DND-41 (cell line): ENCODE measurements around the gene ADORA2B.
"Not testable (repeated sequence)": the region's sequence is repeated elsewhere in the genome, so short reads cannot be mapped to it uniquely, and the experiment has no call there.

Experiments
- ATAC-seq: fragments of 200-7000 bp; cut with Tn5 transposase; 3 replicates; pipeline ENCODE4 v1.9.1; 2021; ENCODE audit warnings: low read depth; ENCODE audit not compliant: insufficient read depth
- DNase-seq: peaks from one replicate; pipeline ENCODE4 v3.0.0-alpha.2; 2020
- H2AFZ ChIP-seq: 2 replicates; pipeline ENCODE4 v1.6.0; 2012; ENCODE audit warnings: low read depth, low read length
- H3K27ac ChIP-seq: 2 replicates; pipeline ENCODE4 v1.5.1; 2012; ENCODE audit warnings: low read length, inconsistent platforms
- H3K27me3 ChIP-seq: fragments of 200-600 bp; sonication (generic); 2 replicates; pipeline ENCODE4 v1.6.0; 2012; ENCODE audit warnings: low read length, mild to moderate bottlenecking, inconsistent platforms; ENCODE audit not compliant: insufficient read depth, poor library complexity
- H3K36me3 ChIP-seq: 2 replicates; pipeline ENCODE4 v1.5.1; 2012; ENCODE audit warnings: low read length, inconsistent platforms; ENCODE audit not compliant: insufficient read depth
- H3K4me1 ChIP-seq: 2 replicates; pipeline ENCODE4 v1.5.1; 2012; ENCODE audit warnings: mild to moderate bottlenecking, low read length; ENCODE audit not compliant: insufficient read depth
- H3K4me2 ChIP-seq: 2 replicates; pipeline ENCODE4 v1.6.0; 2012; ENCODE audit warnings: mild to moderate bottlenecking, moderate library complexity, low read length, inconsistent platforms; ENCODE audit not compliant: insufficient read depth
- H3K4me3 ChIP-seq, 2 experiments: fragments of 200-600 bp in 1 of 2; shearing (Covaris generic) in 1 of 2; 2 replicates each; pipeline ENCODE4 v1.5.1; 2012 to 2016; ENCODE audit warnings: inconsistent platforms in 2 of 2, low read length in 2 of 2, mild to moderate bottlenecking in 2 of 2, low read depth in 1 of 2, moderate library complexity in 1 of 2
- H3K79me2 ChIP-seq: 2 replicates; pipeline ENCODE4 v1.6.0; 2012; ENCODE audit warnings: low read length, inconsistent platforms; ENCODE audit not compliant: insufficient read depth
- H3K9ac ChIP-seq: 2 replicates; pipeline ENCODE4 v1.6.0; 2012; ENCODE audit warnings: low read depth, mild to moderate bottlenecking, inconsistent platforms, low read length, moderate library complexity
- H3K9me3 ChIP-seq: 2 replicates; pipeline ENCODE4 v1.5.1; 2012; ENCODE audit warnings: low read length, moderate library complexity, mild to moderate bottlenecking, inconsistent platforms; ENCODE audit not compliant: insufficient read depth, severe bottlenecking
- H4K20me1 ChIP-seq: 2 replicates; pipeline ENCODE4 v1.6.0; 2012; ENCODE audit warnings: low read length; ENCODE audit not compliant: insufficient read depth
- EZH2 ChIP-seq: IDR thresholded peaks from 3 replicates; pipeline ENCODE4 v1.6.1; 2012; ENCODE audit warnings: borderline replicate concordance, low read depth, mild to moderate bottlenecking, moderate library complexity, low read length, inconsistent platforms; ENCODE audit not compliant: severe bottlenecking
- TF ChIP-seq, protein P1 (sequence below): IDR thresholded peaks from 2 replicates; pipeline ENCODE4 v1.5.1; 2012; ENCODE audit warnings: borderline replicate concordance, low read length, moderate library complexity, mild to moderate bottlenecking; ENCODE audit not compliant: poor library complexity, severe bottlenecking; ENCODE audit errors: extremely low read depth

Gene ADORA2B

DNA sequence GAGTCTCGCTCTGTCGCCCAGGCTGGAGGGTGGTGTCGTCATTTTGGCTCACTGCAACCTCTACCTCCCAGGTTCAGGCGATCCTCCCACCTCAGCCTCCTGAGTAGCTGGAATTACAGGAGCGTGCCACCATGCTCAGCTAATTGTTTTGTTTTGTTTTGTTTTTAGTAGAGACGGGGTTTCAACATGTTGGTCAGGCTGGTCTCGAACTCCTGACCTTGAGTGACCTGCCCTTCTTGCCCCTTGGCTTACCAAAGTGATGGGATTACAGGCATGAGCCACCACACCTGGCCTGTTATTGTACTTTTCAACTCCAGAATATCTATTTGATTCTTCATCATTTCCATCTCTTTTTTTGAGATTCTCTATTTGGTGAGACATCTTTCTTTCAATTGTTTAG, 9.0 kb upstream of the ADORA2B start:
- H3K4me3 ChIP-seq = no peak overlapping the region
- H3K79me2 ChIP-seq = no peaks in the 10 kb centered on the region
- no peak overlapping the region for H3K27ac ChIP-seq
- H3K9ac ChIP-seq = no peak overlapping the region
- H4K20me1 ChIP-seq = no peaks in the 10 kb centered on the region
- TF ChIP-seq, protein P1, sequence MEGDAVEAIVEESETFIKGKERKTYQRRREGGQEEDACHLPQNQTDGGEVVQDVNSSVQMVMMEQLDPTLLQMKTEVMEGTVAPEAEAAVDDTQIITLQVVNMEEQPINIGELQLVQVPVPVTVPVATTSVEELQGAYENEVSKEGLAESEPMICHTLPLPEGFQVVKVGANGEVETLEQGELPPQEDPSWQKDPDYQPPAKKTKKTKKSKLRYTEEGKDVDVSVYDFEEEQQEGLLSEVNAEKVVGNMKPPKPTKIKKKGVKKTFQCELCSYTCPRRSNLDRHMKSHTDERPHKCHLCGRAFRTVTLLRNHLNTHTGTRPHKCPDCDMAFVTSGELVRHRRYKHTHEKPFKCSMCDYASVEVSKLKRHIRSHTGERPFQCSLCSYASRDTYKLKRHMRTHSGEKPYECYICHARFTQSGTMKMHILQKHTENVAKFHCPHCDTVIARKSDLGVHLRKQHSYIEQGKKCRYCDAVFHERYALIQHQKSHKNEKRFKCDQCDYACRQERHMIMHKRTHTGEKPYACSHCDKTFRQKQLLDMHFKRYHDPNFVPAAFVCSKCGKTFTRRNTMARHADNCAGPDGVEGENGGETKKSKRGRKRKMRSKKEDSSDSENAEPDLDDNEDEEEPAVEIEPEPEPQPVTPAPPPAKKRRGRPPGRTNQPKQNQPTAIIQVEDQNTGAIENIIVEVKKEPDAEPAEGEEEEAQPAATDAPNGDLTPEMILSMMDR = no peak
- TF ChIP-seq EZH2 = no peak
- H2AFZ ChIP-seq = no peak overlapping the region
- H3K4me1 ChIP-seq = no peaks in the 10 kb centered on the region
- ATAC-seq = no peak
- H3K36me3 ChIP-seq = no peaks in the 10 kb centered on the region
- DNase-seq = no peak
- no peaks in the 10 kb centered on the region for H3K9me3 ChIP-seq
- no peak overlapping the region for H3K4me2 ChIP-seq
- H3K27me3 ChIP-seq = no peaks in the 10 kb centered on the region

DNA sequence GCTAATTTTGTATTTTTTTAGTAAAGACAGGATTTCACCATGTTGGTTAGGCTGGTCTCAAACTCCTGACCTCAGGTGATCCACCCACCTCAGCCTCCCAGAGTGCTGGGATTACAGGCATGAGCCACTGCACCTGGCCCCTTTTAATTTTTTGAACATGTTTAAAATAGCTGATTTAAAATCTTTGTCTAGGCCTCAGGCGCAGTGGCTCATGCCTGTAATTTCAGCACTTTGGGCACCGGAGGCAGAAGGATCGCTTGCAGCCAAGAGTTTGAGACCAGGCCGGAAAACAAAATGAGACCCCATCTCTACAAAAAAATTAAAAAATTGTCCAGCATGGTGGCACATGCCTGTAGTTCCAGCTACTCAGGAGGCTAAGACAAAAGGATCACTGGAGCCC, 8.4 kb upstream of the ADORA2B start:
- not testable (repeated sequence) for ATAC-seq, H3K4me1 ChIP-seq, DNase-seq, H3K4me2 ChIP-seq, H3K9ac ChIP-seq, H3K27ac ChIP-seq, H3K27me3 ChIP-seq, H2AFZ ChIP-seq, H3K79me2 ChIP-seq, H3K9me3 ChIP-seq, H4K20me1 ChIP-seq, H3K4me3 ChIP-seq, H3K36me3 ChIP-seq

DNA sequence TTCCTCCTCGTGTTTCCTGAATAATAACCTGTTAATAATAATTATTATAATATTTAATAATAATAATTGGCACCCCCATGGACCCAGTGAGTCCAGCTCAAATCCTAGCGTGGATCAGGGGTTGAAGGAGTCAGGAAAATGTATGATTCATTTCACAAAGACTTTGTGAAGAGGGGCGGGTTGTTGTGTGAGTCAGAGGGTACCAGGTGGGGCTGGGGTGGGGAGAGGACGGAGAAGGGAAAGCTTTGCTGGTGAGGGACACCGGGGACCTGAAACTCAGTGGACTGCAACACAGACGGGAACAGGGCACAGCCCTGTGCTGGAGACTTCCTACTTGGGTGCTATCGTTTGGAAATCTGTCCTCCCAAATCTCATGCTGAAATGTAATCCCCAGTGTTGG, 3.1 kb upstream of the ADORA2B start:
- DNase-seq = no peak
- no peaks in the 10 kb centered on the region for H3K36me3 ChIP-seq
- TF ChIP-seq EZH2 = no peak
- TF ChIP-seq, protein P1 = no peak
- H3K9ac ChIP-seq = no peak overlapping the region
- no peaks in the 10 kb centered on the region for H3K27me3 ChIP-seq
- no peaks in the 10 kb centered on the region for H3K9me3 ChIP-seq
- H3K27ac ChIP-seq = no peak overlapping the region
- H2AFZ ChIP-seq = no peak overlapping the region
- no peak overlapping the region for H3K4me3 ChIP-seq
- H3K4me2 ChIP-seq = no peak overlapping the region
- H3K4me1 ChIP-seq = no peaks in the 10 kb centered on the region
- H3K79me2 ChIP-seq = no peaks in the 10 kb centered on the region
- H4K20me1 ChIP-seq = no peaks in the 10 kb centered on the region
- no peak for ATAC-seq

DNA sequence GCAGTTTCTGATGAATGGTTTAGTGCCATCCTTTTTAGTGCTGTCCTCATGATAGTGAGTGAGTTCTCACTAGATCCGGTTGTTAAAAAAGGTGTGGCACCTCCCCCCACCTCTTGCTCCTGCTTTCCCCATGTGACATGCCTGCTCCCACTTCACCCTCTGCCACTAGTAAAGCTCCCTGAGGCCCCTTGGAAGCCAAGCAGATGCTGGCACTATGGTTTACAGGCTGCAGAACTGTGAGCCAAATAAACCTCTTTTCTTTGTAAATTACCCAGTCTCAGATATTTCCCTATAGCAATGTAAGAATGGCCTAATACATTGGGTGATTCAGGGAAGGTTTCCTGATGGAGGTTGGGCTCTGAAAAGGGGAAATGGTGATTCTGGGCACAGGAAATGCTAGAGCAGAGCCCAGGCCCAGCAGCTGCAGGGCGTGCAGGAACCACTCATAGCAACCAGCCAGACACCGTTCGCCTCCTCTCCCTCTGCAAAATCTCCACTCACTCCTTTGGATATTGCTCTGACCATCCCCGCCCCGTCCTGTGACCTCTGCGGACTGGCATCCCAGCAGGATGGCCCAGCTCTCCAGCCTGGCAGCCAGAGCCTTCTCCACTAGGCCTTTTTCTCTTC, 2.6 kb upstream of the ADORA2B start:
- Histone ChIP-seq H3K4me2 (no peak overlapping the region), H3K4me3 (no peak overlapping the region), H2AFZ (no peak overlapping the region), H3K27ac (no peak overlapping the region), H3K4me1 (no peaks in the 10 kb centered on the region), H3K36me3 (no peaks in the 10 kb centered on the region), H3K79me2 (no peaks in the 10 kb centered on the region), H3K9ac (no peak overlapping the region), H3K27me3 (no peaks in the 10 kb centered on the region), H4K20me1 (no peaks in the 10 kb centered on the region), H3K9me3 (no peaks in the 10 kb centered on the region)
- TF ChIP-seq, protein P1 = no peak
- no peak for TF ChIP-seq EZH2
- DNase-seq (no peak), ATAC-seq (no peak)
